MM.1S (cell line): ENCODE results near the gene PTHLH.

Experiments used
- CTCF ChIP-seq: fragments of 300-600 bp; sonication (generic); IDR thresholded peaks from 2 replicates; pipeline ENCODE4 v1.5.1; 2016; ENCODE audit warnings: antibody characterized with exemption, low read length, mixed read lengths
- EZH2 ChIP-seq: fragments of 300-600 bp; sonication (generic); optimal IDR thresholded peaks from 2 replicates; pipeline ENCODE3; 2017; ENCODE audit warnings: low read depth, mild to moderate bottlenecking, antibody characterized with exemption, low read length, mixed read lengths

- no peak for TF ChIP-seq CTCF
- TF ChIP-seq EZH2 = no peak
Measured at GRCh38 chr12:27927347-27927746, 45.2 kb downstream of the PTHLH start.
